KMS-11 (cell line): ENCODE measurements around the gene TNFAIP8.

Experiments
- H2AFZ ChIP-seq: fragments of 200-600 bp; sonication (generic); 2 replicates; pipeline ENCODE4 v1.6.1; 2016; ENCODE audit warnings: antibody characterized with exemption, mixed run types, low read depth
- H3K27ac ChIP-seq: fragments of 200-600 bp; sonication (generic); 2 replicates; pipeline ENCODE4 v1.6.1; 2016; ENCODE audit warnings: mild to moderate bottlenecking, mixed run types
- H3K27me3 ChIP-seq: fragments of 200-600 bp; sonication (generic); 2 replicates; pipeline ENCODE4 v1.6.1; 2017; ENCODE audit warnings: mild to moderate bottlenecking, low read depth, mixed run types, moderate library complexity; ENCODE audit not compliant: insufficient read depth
- H3K36me3 ChIP-seq: fragments of 200-600 bp; sonication (generic); 2 replicates; pipeline ENCODE4 v1.6.1; 2017; ENCODE audit warnings: mild to moderate bottlenecking, mixed run types; ENCODE audit not compliant: insufficient read depth
- H3K4me1 ChIP-seq: fragments of 200-600 bp; sonication (generic); 2 replicates; pipeline ENCODE4 v1.6.1; 2016; ENCODE audit warnings: mild to moderate bottlenecking, low read depth, mixed run types; ENCODE audit not compliant: poor library complexity, severe bottlenecking
- H3K4me2 ChIP-seq: fragments of 200-600 bp; sonication (generic); 2 replicates; pipeline ENCODE4 v1.7.0; 2016; ENCODE audit warnings: mild to moderate bottlenecking, mixed run types
- H3K4me3 ChIP-seq: fragments of 200-600 bp; sonication (generic); IDR thresholded peaks from 2 replicates; pipeline ENCODE4 v1.6.1; 2017; ENCODE audit warnings: low read depth, low read length, mixed read lengths; ENCODE audit not compliant: insufficient read depth
- H3K79me2 ChIP-seq: fragments of 200-600 bp; sonication (generic); 2 replicates; pipeline ENCODE4 v1.6.1; 2016; ENCODE audit warnings: low read depth, mixed run types; ENCODE audit not compliant: insufficient read depth
- H3K9ac ChIP-seq: fragments of 200-600 bp; sonication (generic); 2 replicates; pipeline ENCODE4 v1.6.1; 2016; ENCODE audit warnings: mild to moderate bottlenecking, mixed run types
- H4K20me1 ChIP-seq: fragments of 200-600 bp; sonication (generic); 2 replicates; pipeline ENCODE4 v1.6.1; 2016; ENCODE audit warnings: mild to moderate bottlenecking, mixed run types; ENCODE audit not compliant: insufficient read depth
- TF ChIP-seq, protein P1 (sequence below): fragments of 200-600 bp; sonication (generic); conservative IDR thresholded peaks from 2 replicates; pipeline ENCODE4 v1.6.1; 2017; ENCODE audit warnings: low read depth, mild to moderate bottlenecking, antibody characterized with exemption, low read length, moderate library complexity, mixed read lengths

Gene TNFAIP8

GRCh38 chr5:119404033-119404432 lies 48.2 kb downstream of the TNFAIP8 start:
- no peaks in the 10 kb centered on the region for H3K4me1 ChIP-seq

DNA sequence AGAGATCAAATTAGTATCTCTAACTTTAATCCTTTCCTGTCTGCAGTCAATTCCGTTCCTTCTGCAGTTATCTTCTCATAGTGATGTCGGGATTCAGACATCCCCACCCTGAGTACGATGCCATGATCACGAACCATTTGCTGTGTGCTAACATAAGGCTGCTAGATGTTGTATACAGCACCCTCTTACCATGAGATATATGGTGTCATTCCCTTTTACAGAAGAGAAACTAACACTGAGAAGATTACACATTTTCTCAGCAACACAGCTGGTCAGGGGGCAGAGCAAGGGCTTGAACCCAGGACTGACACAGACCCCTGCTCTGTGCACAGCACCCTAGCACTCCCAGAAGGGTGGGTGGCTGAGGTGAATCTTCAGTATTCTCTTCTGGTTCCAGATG lies 49.6 kb downstream of the TNFAIP8 start:
- Histone ChIP-seq H4K20me1 (no peaks in the 10 kb centered on the region), H3K79me2 (no peaks in the 10 kb centered on the region), H3K9ac (no peak overlapping the region), H2AFZ (no peak overlapping the region), H3K27ac (no peak overlapping the region), H3K4me2 (no peak overlapping the region), H3K4me1 (no peaks in the 10 kb centered on the region), H3K27me3 (no peaks in the 10 kb centered on the region), H3K36me3 (no peaks in the 10 kb centered on the region), H3K4me3 (no peak overlapping the region)
- TF ChIP-seq, protein P1, sequence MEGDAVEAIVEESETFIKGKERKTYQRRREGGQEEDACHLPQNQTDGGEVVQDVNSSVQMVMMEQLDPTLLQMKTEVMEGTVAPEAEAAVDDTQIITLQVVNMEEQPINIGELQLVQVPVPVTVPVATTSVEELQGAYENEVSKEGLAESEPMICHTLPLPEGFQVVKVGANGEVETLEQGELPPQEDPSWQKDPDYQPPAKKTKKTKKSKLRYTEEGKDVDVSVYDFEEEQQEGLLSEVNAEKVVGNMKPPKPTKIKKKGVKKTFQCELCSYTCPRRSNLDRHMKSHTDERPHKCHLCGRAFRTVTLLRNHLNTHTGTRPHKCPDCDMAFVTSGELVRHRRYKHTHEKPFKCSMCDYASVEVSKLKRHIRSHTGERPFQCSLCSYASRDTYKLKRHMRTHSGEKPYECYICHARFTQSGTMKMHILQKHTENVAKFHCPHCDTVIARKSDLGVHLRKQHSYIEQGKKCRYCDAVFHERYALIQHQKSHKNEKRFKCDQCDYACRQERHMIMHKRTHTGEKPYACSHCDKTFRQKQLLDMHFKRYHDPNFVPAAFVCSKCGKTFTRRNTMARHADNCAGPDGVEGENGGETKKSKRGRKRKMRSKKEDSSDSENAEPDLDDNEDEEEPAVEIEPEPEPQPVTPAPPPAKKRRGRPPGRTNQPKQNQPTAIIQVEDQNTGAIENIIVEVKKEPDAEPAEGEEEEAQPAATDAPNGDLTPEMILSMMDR, result no peak

More at GRCh38 chr5:119404033-119404432, 48.2 kb downstream of the TNFAIP8 start:
- no peak overlapping the region for H3K27ac ChIP-seq
- H3K4me2 ChIP-seq, result no peak overlapping the region
- H3K36me3 ChIP-seq, result no peaks in the 10 kb centered on the region
- no peaks in the 10 kb centered on the region for H3K27me3 ChIP-seq
- H3K4me3 ChIP-seq, result no peak overlapping the region
- no peak overlapping the region for H2AFZ ChIP-seq
- H3K9ac ChIP-seq, result no peak overlapping the region
- no peaks in the 10 kb centered on the region for H3K79me2 ChIP-seq
- TF ChIP-seq, protein P1, result no peak
- no peaks in the 10 kb centered on the region for H4K20me1 ChIP-seq

DNA sequence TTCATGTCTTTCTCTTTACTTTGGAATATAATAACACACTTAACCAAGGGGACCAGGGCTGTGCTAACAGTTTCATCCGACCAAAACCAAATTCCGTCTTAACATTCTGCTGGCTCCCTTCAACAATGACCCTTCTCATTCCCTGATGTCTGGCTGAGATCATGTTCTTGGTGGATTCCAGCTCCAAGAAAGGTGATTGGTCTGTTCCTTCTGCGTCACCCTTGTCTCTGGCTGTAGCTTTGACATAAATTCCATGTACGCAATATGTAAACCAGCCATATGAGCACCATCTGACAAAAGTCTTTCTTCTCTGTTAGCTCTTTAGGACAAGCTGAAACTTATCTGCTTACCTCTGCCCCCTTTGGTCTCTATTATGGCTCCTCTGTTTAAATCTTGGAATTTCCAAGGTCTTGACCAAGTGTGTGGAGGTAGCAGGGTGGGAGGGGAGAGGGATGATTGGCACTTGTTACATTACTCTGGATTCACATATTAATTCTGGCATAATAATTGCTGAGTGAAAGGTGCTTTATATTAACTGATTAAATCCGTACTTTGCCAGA lies 50.8 kb downstream of the TNFAIP8 start:
- no peak overlapping the region for H3K4me3 ChIP-seq
- TF ChIP-seq, protein P1, result no peak
- peaks cover 5% of the 10 kb centered on the region for H3K4me1 ChIP-seq
- H3K27me3 ChIP-seq, result no peaks in the 10 kb centered on the region
- H3K27ac ChIP-seq, result no peak overlapping the region
- no peaks in the 10 kb centered on the region for H3K36me3 ChIP-seq
- H2AFZ ChIP-seq, result no peak overlapping the region
- no peaks in the 10 kb centered on the region for H4K20me1 ChIP-seq
- no peak overlapping the region for H3K9ac ChIP-seq
- H3K79me2 ChIP-seq, result no peaks in the 10 kb centered on the region
- H3K4me2 ChIP-seq, result no peak overlapping the region

- H3K79me2 ChIP-seq, result no peaks in the 10 kb centered on the region
- H3K4me3 ChIP-seq, result no peak overlapping the region
- no peak overlapping the region for H3K9ac ChIP-seq
- TF ChIP-seq, protein P1, result no peak
- no peaks in the 10 kb centered on the region for H4K20me1 ChIP-seq
- no peak overlapping the region for H3K4me2 ChIP-seq
- H3K27me3 ChIP-seq, result no peaks in the 10 kb centered on the region
- H3K4me1 ChIP-seq, result peaks cover 12% of the 10 kb centered on the region
- no peaks in the 10 kb centered on the region for H3K36me3 ChIP-seq
- H2AFZ ChIP-seq, result no peak overlapping the region
- H3K27ac ChIP-seq, result no peak overlapping the region
Observed at GRCh38 chr5:119409235-119409815, 53.5 kb downstream of the TNFAIP8 start.
